IPS-NIHi7 (cell line): ENCODE data around the gene KRTAP12-3.
A peak's percentile ranks its signal among the peaks of the same experiment; 100 is the strongest.
"Not testable (repeated sequence)": the region's sequence is repeated elsewhere in the genome, so short reads cannot be mapped to it uniquely, and the experiment has no call there.

Experiments
- DNase-seq: peaks from one replicate; pipeline ENCODE4 v3.0.0; 2012; ENCODE audit warnings: mixed read lengths; ENCODE audit errors: extremely low spot score

Gene KRTAP12-3

DNA sequence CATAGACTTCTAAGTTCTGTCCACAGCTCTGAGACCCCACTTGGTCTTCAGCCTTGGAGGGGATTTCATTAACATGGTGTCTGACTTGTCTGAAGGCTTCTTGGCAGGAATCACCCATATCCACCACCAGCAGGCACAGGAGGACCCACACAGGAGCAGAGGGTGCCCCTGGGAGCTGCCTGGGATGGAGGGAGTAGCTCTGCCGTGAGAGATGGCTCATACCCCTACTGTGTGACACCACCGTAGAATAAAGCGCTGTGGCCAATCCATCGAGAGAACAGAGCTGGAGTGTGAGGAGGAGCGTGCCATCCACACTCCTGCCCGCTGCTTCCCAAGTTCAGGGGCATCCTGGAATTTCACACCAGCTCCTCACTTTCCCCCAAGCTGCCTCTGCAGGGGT is 27.3 kb downstream of the KRTAP12-3 start:
- not testable (repeated sequence) for DNase-seq

DNA sequence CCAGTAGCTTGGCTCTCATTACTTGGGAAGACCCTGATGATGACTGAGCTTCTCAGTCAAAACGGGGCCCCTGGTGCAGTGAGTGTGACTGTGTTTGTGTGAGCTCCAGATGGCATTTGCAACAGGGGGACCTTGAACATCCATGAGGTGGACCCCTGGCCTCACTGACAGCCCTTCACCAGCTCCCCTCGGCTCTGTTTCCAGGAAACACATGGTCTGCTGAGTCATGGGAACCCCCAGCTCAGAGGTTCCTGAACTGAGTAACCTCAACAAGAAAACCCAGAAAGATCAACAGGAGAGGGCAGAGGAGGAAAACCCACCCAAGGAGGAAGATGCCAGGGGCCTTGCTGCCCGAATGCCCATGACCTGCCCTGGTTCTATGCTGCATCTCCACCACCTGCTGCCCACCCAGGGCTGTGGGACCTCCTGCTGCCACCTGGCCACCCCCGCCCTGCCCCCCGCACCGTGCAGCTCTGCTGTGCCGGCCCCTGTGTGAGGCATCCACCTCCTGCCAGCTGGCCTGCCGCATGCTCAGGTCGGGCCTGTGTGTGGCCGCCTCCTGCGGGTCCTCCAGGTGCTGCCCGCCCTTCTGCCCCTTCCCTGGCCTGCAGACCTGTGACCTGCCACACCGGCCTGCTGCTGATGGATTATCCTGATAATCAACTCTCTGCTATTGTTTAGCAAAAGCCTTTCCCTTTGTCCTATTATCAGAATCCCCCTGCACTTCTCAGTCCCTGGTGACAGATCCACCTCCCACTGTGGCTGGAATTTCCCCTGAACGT is 28.5 kb downstream of the KRTAP12-3 start:
- no peak for DNase-seq

DNA sequence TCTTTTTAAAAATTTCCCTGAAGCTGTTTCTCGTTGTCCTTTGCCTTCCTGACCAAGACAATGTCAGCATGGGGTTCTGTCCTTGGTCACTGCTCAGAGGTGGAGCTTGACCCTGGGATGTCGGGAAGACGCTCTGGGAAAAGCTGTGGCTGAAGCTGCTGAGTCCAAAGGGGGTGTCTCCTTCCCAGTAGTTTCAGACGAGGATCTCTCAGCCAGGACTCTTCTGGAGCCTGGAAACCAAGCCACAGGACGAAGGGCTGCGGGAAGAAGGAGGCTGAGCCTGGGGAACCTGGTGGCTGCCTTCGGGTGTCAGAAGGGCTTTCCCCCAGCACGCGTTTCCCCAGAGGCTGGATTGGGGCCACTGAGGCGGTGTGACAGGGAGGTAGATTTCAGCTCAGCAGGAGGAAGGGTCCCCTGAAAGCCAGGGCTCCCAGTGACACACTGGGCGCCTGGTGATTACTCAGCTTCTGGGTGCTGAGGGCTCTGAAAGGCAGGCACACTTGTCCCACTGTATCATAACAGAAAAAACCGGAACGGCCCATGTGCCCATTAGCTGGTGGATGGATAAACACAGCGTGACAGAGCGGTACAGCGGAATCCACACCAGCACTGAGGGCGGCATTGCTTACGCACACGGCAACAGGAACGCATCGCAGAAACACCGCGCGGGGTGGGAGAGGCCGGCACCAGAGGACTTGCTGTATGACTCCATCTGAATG is 29.3 kb downstream of the KRTAP12-3 start:
- no peak for DNase-seq

DNA sequence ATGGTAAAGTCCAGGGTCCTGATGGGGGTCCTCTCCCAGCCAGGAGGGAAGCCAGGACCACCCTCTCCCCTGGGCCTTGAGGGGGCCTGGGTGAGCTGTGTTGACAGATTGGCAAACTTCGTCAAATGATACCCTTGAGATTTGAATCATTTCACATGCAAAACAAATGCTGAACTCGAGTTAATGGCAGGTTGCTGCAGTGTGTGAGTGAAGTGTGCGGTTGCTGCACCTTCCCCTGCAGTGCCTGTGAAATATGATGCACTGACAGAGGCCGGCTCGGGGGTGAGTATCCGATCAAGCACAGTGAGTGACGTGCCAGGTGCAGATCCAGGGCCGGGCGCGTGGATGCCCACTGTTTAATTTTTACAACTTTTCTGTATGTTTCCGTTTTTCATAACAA is 29.9 kb downstream of the KRTAP12-3 start:
- no peak for DNase-seq

- not testable (repeated sequence) for DNase-seq
These were observed 32.0 kb downstream of the KRTAP12-3 start for GRCh38 chr21:44689740-44690139.

DNA sequence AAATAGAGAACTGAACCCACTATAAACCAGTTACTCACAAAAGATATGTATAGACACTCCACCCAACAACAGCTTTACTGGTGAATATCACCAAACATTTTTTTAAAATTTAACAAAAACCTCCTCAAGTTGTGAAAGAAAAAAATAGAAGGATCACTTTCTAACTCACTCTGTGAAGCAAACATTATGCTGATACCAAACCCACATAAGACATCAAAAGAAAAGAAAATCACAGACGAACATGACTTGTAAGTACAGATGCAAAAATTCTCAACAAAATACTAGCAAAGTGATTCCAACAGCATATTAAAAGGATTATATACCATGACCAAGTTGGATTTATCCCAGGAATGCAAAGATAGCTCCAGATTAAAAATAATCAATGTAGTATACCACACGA is 34.0 kb downstream of the KRTAP12-3 start:
- DNase-seq, result no peak

DNA sequence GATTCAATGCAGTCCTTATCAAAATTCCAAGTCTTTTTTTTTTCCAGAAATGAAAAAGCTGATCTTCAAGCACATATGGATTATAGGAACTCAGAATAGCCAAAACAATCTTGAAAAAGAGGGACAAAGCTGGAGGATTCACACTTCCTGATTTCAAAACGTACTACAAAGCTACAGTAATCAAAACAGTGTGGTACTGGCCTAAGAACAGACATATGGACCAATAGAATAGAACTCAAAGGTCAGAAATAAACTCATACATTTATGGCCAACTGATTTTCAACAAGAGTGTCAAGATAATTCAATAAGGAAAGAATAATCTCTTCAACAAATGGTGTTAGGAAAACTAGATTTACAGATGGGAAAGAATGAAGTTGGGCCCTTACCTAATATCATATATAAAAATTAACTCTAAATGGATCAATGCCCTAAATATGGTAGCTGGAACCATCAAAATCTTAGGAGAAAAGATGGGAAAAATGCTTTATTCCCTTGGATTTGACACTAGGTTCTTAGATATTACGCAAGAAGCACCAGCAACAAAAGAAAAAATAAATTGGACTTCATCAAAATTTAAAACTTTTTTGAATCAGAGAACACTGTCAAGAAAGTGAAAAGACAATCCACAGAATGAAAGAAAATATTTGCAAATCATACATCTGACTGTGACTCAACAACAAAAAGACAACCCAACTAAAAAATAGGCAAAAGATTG is 35.2 kb downstream of the KRTAP12-3 start:
- no peak for DNase-seq

GRCh38 chr21:44694776-44695175 is 37.0 kb downstream of the KRTAP12-3 start:
- DNase-seq, result no peak

DNA sequence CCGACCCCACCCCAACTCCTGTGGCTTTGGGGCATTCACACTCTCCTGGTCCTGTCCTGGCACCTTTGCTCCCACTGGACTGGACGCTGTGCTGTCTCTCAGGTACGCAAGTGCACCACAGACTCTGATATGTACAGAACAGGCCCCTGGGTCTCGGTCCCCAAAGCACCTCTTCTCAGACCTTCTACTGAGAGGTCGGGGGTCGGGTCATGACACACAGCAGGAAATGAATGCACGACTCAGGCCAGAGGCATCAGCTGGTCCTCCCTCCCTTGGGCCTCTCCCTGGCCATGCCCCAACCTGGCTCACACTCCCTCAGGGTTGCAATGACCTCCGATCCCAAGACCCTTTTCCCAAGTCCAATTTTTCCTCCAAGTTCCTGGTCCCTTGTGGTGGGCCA is 37.5 kb downstream of the KRTAP12-3 start:
- DNase-seq, result no peak

GRCh38 chr21:44695641-44696040 is 37.9 kb downstream of the KRTAP12-3 start:
- no peak for DNase-seq

- no peak for DNase-seq
These were observed 38.8 kb downstream of the KRTAP12-3 start for GRCh38 chr21:44696572-44696971.

DNA sequence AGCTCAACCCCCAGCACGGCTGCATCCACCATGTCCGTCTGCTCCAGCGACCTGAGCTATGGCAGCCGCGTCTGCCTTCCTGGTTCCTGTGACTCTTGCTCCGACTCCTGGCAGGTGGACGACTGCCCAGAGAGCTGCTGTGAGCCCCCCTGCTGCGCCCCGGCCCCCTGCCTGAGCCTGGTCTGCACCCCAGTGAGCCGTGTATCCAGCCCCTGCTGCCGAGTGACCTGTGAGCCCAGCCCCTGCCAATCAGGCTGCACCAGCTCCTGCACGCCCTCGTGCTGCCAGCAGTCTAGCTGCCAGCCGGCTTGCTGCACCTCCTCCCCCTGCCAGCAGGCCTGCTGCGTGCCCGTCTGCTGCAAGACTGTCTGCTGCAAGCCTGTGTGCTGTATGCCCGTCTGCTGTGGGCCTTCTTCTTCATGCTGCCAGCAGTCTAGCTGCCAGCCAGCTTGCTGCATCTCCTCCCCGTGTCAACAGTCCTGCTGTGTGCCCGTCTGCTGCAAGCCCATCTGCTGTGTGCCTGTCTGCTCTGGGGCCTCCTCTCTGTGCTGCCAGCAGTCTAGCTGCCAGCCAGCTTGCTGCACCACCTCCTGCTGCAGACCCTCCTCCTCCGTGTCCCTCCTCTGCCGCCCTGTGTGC is 39.6 kb downstream of the KRTAP12-3 start, which contains the start of gene KRTAP10-12:
KRTAP10-12 (plus strand) TSS at position 1 of the 639 bp plus-strand sequence; CDS start at position 31, 30 bp downstream.
- DNase-seq, result not testable (repeated sequence)

DNA sequence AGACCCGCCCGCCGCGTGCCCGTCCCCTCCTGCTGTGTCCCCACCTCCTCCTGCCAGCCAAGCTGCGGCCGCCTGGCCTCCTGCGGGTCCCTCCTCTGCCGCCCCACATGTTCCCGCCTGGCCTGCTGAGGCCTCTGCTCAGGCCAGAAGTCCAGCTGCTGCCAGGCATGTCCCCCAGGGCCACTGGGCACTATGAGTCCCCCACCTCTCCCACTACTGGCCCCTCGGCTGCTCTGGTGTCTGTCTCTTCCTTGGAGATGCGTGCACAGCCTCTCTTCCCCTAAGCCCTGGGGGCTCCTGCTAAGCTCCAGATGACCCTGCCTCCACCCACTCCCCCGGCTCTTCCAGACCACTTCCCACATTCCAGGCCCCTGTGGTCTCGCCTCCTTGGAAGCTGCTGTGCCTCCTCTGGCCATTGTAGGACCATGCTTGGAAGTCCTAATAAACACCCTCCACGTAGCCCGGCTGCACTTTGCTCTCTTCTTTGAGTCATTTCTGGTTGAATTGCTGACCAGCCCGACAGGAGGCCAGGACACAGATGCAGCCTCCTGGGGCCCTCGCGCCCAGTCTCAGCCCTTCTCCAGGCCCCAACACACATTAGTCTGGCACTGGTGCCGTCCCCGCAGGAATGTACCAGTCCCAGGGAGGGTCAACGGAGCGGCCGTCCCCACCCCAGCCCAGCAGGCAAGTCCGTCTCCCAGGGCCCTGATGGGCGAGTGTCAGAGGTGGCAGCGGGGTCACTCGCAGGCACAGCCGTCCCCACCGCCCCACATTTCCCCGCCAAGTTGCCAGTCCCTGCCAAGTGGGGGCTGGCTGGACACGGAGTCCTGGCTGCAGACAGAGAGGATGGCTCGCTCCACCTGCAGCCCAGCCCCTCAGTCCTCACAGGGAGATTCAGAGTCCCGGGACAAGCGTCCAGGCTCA is 40.3 kb downstream of the KRTAP12-3 start:
- peak; percentile 78 for DNase-seq

DNA sequence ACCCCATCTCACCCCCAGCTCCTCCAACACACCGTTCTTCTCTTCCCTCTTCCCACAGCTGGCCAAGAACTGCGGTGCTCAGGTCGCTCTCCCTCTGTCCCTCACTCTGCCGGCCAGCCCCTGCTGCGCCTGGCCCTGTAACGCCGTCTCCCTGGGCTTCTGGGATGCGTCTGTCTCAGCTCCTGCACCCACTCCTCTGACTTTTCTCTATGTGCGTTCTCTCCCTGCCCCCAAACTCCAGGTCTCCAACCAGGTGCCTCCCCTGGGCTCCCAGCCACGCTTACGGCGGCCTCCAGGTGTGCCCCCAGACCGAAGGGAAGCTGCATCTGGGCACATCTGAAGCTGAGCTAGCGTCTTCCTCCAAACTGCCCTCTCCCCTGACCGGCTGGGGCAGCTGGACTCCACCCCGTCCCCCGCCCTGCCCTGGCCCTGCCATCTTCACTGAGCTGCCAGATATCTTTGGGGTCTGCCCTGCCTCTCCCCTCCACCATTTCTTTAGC is 41.8 kb downstream of the KRTAP12-3 start:
- DNase-seq, result no peak

DNA sequence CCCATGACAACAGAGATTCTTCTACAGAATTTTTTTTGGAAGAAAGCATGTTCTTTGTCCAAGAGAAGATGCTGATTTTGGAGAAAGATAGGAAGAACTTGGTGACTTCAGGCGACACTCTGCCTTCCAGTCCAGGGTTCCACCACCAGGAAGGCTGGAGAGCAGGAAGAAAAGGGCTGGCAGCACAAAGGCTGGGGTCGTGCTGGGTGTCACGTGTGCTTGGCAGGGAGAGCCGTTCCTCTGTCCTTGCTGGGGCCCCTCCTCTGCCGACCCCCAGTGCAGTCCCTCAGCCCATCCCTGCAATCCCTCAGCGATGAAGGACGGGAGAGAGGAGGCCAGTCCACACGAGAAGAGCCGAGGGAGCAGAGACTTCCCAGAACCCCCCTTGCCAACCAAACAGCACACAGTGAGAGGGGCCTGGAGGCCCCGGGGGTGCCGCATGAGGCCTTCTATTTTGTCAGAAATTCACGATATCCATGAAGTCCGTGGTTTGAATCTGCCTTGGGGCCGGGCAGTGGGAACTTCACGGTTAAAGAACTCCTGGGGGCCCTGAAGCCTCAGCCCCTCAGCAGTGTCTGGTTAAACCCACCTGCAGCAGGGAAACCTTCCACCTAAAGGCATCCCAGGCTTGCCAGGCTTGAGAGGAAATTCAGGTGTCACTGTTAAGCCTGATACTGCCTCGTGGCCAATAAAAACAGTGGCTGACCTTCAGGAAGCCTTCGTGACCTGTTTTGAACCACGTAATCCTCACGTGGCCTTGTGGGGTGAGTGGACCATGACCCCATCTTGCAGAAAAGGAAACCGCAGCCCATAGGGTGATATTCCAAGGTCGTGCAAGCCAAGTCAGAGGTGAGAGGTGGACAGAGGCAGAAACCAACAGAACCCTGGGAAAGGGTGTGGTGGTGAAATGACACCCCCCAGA is 42.6 kb downstream of the KRTAP12-3 start:
- DNase-seq, result no peak

DNA sequence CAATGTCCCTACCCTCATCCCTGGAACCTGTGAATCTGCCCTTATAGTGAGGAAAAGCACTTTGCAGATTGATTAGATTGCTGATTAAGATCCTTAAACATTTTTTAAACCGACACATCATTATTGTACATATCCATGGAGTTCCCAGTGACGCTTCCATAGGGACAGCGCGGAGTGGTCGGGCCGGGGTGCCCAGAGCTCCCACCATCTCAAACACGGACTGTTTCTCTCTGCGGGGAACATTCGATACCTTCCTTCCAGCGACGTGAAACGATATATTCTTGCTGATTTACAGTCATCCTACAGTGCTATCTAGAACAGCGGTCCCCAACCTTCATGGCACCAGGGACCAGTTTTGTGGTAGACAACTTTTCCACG is 43.3 kb downstream of the KRTAP12-3 start:
- no peak for DNase-seq

- no peak for DNase-seq
These were observed 43.8 kb downstream of the KRTAP12-3 start for GRCh38 chr21:44701541-44701940.

DNA sequence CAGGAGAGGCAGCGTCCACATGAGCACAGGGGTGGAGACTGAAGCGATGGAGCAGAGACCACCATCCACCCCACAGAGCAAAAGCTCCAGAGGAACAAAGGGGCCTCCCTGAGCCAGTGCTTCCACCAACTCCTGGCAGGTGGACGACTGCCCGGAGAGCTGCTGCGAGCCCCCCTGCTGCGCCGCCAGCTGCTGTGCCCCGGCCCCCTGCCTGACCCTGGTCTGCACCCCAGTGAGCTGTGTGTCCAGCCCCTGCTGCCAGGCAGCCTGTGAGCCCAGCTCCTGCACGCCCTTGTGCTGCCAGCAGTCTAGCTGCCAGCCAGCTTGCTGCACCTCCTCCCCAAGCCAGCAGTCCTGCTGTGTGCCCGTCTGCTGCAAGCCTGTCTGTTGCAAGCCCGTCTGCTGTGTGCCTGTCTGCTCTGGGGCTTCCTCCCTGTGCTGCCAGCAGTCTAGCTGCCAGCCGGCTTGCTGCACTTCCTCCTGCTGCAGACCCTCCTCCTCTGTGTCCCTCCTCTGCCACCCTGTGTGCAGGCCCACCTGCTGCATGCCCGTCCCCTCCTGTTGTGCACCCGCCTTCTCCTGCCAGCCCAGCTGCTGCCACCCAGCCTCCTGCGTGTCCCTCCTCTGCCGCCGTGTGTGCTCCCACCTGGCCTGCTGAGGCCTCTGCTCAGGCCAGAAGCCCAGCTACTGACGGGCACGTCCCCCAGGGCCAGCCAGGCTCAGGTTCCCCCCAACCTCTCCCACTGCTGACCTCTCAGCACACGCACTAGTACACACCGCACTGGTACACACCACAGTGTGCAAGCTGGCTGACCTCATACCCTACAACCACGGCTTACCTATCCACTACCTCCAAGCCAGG is 44.6 kb downstream of the KRTAP12-3 start:
- DNase-seq, result no peak
